Measurements from ENCODE around the gene MYADM.
"Not testable (repeated sequence)": the region's sequence is repeated elsewhere in the genome, so short reads cannot be mapped to it uniquely, and the experiment has no call there.

MYADM gene, protein sequence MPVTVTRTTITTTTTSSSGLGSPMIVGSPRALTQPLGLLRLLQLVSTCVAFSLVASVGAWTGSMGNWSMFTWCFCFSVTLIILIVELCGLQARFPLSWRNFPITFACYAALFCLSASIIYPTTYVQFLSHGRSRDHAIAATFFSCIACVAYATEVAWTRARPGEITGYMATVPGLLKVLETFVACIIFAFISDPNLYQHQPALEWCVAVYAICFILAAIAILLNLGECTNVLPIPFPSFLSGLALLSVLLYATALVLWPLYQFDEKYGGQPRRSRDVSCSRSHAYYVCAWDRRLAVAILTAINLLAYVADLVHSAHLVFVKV
- 79.7 to 220 (median 110) reads per million in 18 experiments for total RNA-seq

DNA sequence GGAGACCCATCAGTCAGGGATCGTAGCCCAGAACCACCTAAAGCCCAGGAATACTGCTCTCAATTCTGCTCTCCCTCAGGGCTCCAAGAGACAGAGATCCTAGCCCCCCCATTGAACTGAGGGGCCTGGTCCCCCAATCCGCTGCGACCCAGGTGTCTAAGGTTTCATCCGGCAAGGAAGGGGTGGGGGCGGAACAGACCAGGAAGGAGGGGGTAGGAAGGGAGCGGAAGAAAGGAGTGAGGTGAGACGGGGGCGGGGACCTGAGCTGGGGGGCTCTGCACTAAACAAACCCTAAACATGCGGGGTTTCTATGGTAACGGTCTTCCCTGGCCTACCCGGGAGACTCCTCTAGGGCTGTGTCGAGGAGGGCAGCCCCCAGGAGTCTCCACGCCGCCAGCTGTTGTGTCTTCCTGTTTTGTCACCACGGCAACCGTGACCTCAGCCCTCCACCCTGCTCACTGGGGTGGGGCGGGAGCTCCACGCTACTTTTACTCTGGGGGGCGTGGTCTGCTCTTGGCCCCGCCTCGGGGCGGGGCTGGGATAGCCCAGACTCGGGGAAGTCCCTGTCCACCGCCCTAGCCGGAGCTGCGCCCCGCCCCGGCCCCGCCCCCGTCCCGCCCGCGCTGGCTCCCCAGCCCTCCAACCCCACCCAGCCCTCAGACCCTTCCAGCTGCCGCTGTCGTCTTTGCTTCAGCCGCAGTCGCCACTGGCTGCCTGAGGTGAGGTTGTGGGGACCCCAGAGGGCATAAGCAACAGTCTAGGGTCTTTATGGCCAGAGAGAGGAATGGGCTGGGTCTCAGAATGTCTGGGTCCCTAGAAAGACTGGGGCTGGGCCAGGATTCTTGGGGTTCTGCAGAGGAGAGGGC lies at the start of gene MYADM:
TSS of gene MYADM (plus strand) at position 659 of the 866 bp plus-strand sequence. CDS start 5,647 bp downstream, outside the sequence.
- peak; percentile 99 to 100 for DNase-seq

DNA sequence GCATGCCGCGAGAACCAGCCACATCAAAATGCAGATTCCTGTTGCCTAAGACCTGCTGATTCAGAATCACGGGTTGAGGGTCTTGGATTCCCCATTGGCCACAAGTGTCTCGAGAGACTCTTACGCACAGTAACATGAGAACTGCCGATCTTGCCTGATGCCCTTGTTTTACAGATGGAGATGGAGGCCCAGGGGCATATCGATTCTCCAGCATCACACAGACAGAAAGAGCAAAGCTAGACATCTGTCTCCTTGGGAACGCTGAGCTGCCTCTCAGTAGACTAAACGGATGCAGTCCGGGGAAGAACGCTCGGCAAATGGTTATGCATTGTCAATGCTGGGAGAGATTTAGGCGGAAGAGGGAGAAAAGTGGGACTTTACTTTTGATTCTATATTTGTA lies 48.9 kb upstream of the MYADM start:
- DNase-seq: no peak

DNA sequence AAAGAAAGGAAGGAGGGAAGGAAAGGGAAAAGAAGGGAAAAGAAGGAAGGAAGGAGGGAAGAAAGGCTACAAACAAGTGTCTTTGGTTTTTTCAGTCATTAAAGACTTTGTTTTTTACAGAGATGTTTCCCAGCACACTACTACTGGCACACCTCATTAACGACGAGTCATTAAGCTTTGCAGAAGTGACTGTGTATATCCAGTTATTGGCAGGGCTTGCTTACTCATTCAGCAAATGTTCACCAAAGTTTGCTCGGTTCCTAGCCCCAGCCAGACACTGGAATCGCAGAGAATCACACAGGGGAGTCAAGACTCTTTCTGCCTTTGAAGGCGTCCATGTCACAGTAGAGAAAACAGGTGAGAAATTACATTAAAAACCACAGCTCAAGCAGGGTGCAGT lies 47.8 kb upstream of the MYADM start:
- no peak for DNase-seq

DNA sequence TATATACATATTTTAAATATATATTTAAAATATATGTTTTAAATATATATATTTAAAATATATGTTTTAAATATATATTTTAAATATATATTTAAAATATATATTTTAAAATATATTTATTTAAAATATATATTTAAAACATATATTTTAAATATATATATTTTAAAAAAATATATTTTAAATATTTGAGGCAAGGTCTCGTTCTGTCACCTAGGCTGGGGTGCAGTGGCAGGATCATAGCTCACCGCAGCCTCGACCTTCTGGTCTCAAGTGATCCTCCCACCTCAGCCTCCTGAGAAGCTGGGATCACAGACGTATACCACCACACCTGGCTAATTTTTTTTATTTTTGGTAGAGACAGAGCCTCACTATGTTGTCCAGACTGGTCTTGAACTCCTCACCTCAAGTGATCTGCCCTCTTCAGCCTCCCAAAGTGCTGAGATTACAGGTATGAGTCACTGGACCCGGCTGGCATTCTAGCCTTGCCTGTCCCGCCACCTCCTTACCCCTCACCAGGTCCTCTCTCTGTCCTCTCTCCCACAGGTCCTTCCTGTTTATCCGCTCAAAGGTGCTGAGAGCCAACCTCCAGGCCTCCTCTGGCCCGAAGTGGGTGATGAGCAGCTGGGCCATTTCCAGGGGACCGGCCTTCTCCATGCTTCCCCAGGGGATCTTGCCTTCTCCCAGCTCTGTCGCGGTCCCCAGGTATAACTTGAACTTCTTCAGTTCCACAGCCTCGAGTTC lies 44.1 kb upstream of the MYADM start:
- peak in 1 of 2 donors; percentile 18 for DNase-seq

DNA sequence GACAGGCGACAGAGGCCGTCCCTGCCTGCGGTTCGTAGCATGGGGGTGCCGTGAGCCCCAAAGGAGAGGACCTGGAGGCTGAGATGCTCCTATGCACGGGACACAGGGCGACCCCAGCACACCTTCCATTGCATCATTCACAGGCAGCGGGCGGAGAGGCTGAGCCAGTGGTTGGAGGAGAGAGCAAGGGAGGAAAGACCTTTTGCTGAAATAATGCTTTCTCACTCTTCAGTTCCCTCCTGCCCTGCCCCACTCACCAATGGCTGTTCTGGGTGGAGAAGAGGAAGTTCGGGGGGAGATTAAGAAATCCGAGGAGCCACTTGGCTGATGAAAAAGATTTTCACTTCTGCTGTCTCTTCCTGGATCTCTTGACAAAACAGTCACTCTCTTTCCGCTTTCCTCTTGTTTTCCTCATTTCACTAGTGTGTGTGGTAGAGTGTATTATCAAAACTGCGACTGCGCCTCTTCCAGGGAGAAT lies 43.5 kb upstream of the MYADM start, which contains the start of gene NLRP12:
TSS of gene NLRP12 (minus strand) at position 181 of the 478 bp plus-strand sequence. CDS start at position 41, 140 bp downstream.
- peak; percentile 93 to 98 for DNase-seq

DNA sequence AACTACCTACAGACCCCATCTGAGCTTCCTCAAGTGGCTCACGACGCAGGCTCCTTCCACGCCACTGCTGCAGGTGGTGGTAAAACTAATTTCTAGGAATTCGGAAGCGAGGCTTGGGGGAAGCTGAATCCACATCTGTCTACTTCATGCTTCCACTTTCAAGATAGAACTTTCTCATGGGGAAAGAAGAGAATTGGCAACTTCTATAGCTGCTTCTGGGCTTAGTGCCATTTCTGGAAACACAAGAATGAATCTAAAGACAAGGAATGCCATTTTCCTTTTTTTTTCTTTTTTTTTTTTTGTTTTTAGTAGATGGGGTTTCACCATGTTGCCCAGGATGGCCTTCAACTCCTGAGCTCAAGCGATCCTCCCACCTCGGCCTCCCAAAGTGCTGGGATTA lies 40.8 kb upstream of the MYADM start:
- no peak for DNase-seq

DNA sequence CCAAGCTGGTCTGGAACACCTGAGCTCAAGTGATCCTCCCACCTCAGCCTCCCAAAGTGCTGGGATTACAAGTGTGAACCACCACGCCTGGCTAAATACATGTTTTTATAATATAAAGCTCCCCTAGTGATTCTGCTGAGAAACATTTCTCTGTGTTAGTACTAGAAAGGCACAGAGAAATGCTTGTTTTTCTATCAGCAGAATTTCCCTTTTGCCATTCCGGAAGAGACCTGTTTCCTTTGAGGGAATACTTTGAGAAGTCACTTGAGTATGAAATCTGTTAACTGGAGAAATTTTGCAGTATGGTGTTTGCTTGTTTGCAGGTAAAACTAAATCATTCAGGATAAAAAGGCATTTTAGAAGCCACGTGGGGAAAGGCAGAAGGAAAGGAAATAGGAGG lies 39.2 kb upstream of the MYADM start:
- DNase-seq: no peak

DNA sequence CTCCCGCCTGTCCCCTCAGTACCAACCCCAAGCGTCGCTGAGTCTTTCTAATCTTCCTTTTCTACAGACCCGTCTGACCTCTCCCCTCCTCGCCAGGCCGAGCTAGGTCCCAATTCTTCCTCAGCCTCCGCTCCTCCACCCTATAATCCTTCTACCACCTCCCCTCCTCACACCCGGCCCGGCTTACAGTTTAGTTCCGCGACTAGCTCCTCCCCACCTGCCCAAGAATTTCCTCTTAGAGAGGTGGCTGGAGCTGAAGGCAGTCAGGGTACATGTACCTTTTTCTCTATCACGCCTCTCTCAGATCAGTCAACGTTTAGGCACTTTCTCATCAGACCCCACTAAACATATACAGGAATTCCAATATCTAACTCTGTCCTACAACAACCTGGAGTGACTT lies 34.8 kb upstream of the MYADM start:
- not testable (repeated sequence) for DNase-seq

DNA sequence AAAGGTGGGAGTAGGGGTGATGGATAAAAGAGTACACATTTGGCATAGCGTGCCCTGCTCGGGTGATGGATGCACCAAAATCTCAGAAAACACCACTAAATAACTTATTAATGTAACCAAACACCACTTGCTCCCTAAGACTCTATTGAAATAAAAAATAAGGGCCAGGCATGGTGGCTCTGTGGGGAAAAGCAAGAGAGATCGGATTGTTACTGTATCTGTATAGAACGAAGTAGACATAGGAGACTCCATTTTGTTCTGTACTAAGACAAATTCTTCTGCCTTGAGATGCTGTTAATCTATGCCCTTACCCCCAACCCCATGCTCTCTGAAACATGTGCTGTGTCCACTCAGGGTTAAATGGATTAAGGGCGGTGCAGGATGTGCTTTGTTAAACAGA lies 29.2 kb upstream of the MYADM start:
- DNase-seq: not testable (repeated sequence)

DNA sequence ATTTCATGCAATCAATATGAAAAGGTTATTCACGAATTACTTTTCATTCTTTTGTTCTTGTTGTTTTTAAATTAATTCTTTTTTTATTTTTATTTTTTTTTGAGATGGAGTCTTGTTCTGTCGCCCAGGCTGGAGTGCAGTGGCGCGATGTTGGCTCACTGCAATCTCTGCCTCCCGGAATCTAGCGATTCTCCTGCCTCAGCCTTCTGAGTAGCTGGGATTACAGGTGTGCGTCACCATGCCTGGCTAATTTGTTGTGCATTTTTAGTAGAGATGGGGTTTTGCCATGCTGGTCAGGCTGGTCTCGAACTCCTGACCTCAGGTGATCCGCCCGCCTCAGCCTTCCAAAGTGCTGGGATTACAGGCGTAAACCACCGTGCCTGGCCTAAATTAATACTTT lies 27.4 kb upstream of the MYADM start:
- not testable (repeated sequence) for DNase-seq

DNA sequence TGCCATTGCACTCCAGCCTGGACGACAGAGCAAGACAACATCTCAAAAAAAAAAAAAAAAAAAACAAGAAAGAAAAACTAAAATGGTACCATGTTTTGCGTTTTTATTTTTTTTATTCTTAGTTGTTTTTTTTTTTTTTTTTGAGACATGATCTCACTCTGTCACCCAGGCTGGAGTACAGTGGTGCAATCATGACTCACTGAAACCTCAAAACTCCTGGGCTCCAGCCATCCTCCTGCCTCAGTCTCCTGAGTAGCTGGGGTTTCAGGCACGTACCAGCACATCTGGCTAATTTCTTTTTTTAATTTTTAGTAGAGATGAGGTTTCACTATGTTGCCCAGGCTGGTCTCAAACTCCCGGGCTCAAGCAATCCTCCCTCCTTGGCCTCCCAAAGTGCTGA lies 26.8 kb upstream of the MYADM start:
- peak; percentile 64 to 81 for DNase-seq

DNA sequence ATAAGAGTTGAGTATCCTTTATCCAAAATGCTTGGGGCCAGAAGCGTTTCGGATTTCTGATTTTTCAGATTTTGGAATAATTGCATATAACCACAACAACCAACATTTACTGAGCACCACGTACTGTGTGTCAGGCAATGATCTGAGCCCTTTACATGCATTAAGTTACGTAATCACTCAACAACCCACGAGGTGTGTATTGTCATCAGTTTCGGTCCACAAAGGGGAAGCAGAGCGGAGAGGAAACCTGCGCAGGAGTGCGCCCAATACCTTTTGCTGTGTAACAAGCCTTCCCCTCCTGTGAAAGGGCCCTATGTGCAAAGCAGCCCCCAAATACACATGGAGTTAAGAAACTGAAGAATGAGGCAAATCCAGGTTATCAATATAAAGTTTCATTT lies 22.8 kb upstream of the MYADM start:
- DNase-seq: peak; percentile 90 to 92

DNA sequence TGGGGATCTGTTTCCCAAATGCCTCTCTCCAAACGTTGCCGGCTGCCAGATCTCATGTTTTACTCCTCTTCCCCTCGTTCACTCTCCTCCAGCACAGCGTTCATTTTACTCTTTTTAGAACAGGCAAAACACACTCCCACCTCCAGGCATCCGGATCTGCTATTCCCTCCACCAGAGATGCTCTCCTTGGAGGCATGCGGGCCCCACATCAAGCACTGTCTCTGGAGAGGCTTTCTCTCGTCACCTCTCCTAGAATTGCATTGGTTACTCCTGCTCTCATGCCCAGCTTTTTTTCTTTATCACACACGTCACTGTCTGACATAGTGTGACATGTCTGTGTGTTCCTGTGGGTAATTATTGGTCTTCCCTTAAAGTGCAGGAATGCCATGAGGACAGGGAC lies 20.1 kb upstream of the MYADM start:
- DNase-seq: no peak

DNA sequence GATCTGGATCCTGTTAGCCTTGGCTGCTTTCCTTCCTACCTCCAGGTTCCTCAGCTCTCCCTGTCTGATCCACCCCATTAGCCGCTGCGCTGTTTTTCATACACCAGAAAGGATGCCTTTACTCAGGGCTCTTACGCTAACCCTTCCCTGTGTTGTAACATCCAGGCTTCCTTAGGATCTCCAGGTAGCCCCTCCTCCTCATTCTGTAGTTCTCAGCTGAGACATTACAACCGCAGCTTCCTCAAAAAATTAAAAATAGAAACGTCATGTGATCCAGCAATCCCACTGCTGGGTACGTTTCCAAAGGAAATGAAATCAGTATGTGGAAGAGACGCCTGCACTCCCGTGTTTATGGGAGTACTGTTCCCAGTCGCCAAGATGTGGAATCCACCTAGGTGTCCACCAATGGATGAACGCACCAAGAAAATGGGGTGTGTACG lies 18.4 kb upstream of the MYADM start:
- DNase-seq: peak; percentile 92 to 94

DNA sequence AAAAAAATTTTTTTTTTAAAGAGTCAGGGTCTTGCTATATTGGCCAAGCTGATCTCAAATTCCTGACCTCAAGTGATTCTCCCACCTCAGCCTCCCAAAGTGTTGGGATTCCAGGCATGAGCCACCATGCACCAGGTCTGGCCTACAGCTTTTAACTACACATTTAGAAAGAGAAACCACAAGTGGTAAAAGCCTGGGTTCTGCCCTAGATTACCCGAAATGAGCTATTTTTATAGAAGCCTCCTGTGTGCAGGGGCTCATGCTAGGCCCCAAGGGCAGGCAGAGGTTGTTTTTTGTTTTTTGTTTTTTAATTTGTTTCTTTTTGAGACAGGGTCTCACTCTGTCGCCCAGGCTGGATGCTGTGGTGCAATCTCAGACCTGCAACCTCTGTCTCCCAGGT lies 14.0 kb upstream of the MYADM start:
- no peak for DNase-seq

DNA sequence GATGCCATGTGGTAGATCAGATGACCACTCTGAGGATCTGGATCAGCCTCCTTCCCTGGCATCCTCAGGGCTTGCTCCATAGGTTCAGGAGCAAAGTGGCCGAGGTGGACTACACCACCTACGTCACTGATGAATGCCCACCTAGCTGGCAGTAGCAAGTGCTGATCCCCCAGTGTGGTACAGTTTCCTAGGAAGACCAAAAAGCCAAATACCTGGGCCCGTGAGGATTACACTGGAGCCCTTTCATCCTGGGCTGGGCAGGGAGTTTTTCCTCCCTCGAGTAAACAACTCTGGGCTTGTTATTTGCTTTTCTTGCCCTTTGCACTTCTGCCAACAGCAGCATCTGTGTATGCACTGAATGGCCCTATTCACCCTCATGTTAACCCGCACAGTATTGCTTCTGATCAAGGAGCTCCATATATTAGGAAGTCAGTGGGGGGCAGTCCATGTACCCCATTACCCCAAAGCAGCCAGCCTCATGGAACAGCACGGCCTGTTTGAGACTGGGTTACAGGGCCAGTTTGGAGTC lies 3.3 kb upstream of the MYADM start:
- DNase-seq: no peak

DNA sequence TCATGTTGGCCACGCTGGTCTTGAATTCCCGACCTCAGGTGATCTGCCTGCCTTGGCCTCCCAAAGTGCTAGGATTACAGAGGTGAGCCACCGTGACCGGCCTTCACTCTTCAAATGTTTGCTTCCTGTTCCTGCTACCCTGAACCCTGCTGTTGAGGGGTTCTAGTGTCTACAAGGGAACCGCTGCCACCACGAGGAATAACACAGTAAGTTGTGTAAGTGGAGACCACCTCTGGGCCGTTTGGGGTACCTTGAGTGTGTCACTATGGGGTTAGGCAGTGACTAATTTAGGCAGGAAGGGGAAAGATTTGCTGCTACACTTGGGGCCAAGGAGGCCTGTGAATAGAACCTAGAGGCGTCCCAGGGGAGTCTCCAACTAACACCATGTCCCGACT lies 2.2 kb upstream of the MYADM start:
- DNase-seq: no peak

DNA sequence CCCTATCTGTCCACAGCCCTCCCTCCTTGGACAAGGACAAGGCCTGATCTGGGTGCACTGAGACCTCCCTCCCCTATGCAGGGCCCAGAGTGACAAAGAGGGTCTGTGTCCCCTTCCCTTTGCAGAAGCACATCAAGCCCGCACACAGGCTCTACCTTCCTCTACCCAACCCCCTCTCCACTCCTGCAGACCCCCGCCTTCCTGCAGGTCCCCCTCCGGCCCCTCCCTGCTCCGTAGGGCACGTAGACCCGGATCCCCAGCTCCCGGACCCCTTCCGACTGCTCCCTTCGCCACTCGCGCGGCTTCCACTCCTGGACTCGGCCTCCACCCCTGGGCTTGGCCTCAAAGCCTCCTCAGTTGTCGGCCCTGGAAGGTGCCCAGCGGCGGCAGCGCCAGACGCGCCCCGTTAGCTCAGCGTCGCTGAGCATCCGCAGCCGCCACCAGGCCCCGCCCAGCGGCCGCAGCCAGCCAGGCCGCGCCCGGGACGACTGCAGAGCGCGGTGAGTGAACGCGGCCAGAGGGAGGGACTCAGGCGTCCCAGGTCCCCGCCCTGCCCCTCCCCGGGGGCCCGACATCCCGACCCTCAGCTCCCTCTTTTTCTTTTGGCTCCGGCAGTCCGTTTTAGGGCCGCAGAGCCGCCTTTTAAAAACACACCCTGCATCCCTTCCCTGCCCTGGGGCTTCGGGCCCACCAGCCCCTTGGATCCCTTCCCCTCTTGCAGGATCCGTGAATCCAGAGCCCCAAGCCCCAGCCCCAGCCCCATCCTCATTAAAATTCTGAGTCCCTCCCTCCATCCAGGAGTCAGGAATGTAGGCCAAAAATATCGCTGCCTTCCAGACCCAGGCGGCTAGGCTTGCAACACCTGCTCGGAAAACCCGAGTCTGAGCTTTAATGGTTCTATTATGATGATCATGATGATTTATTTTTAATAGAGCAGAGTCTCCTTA lies 1.5 kb upstream of the MYADM start:
- DNase-seq: peak; percentile 64 to 68

DNA sequence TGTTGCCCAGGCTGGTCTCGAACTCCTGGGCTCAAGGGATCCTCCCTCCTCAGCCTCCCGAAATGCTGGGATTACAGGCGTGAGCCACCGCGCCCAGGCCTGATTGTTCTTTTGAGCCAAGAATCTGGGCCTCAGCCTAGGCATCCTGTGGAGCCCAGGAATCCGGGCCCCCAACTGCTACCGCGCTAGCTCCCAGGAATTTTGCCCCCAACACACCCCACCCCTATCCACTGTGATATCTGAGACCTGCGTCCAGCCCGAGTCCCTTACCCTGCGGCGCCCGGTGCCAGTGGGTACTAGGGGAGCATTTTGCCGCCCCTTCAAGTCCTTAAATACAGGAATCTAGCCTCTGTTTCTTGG lies 838 bp upstream of the MYADM start:
- no peak for DNase-seq

DNA sequence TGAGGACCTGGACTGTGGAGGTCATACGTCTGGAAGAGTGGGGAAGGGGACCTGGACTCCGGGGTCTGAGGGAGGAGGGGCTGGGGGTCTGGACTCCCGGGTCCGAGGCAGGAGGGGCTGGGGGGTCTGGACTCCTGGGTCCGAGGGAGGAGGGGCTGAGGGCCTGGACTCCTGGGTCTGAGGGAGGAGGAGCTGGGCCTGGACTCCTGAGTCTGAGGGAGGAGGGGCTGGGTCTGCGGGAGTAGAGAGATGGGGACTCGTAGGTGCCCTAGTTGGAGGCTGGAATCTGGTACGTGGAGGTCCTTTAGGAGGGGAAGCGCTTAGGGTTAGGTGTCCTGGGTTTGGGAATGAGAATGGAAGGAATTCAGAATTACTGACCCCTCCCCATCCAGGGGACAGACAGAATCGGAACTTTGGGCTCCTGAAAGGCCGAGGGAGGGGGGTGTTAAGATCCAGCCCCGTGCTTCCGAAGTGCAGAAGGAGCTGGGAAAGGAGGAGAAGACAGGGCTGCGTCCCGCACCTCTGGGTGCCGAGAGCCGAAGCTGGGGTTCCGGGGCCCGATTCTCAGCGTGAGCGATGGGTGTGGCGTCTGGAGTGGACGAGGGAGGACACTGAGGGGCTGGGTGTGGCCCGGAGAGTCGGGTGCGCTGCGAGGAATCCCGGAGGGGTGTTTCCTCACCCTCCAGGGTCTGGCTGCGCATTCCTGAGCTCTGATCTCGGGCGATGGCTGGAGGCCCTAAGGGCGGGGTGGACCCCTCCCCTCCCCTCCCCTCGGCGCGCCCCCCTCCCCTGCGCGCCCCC lies 608 bp downstream of the MYADM start:
- peak; percentile 78 to 81 for DNase-seq
